Hindlimb muscle (tissue), 1 donor: ENCODE data around the gene PDGFA. TPM values are rescaled to one million over a fixed set of nuclear protein-coding genes. Genes with fewer than 3 reads are reported as not detected.
A peak's percentile ranks its signal among the peaks of the same experiment; 100 is the strongest.

Source experiments
- DNase-seq: peaks from one replicate; pipeline ENCODE4 v3.0.0-alpha.2; 2013
- polyA plus RNA-seq: library from polyadenylated mRNA; unstranded; fragments of 120-200 nt; gene quantifications from one replicate; pipeline ENCODE4 v1.2.1, GENCODE V29; 2013; ENCODE audit not compliant: insufficient read length

Gene PDGFA
- polyA plus RNA-seq, 1 donor = 33.2 TPM

GRCh38 chr7:536231-536630 is 16.6 kb upstream of the PDGFA start:
- no peak for DNase-seq

- DNase-seq = no peak
Measured at GRCh38 chr7:534959-535358, 15.3 kb upstream of the PDGFA start.

- DNase-seq = no peak
Measured at GRCh38 chr7:534075-534474, 14.4 kb upstream of the PDGFA start.

- no peak for DNase-seq
Measured at GRCh38 chr7:533266-533665, 13.6 kb upstream of the PDGFA start.

- DNase-seq = no peak
Measured at GRCh38 chr7:532379-533143, 12.9 kb upstream of the PDGFA start.

- DNase-seq = no peak
Measured at GRCh38 chr7:531777-532176, 12.1 kb upstream of the PDGFA start.

- DNase-seq = no peak
Measured at GRCh38 chr7:528451-528850, 8.8 kb upstream of the PDGFA start.

GRCh38 chr7:527723-528122 is 8.1 kb upstream of the PDGFA start:
- no peak for DNase-seq

GRCh38 chr7:526460-527034 is 6.9 kb upstream of the PDGFA start:
- no peak for DNase-seq

- no peak for DNase-seq
Measured at GRCh38 chr7:525740-526139, 6.1 kb upstream of the PDGFA start.

GRCh38 chr7:524800-525199 is 5.2 kb upstream of the PDGFA start:
- no peak for DNase-seq

GRCh38 chr7:523347-524336 is 4.0 kb upstream of the PDGFA start:
- DNase-seq = no peak

GRCh38 chr7:522951-523314 is 3.3 kb upstream of the PDGFA start:
- DNase-seq = no peak

GRCh38 chr7:522071-522950 is 2.7 kb upstream of the PDGFA start:
- no peak for DNase-seq

- peak; percentile 72 for DNase-seq
Measured at GRCh38 chr7:521221-522070, 1.8 kb upstream of the PDGFA start.

GRCh38 chr7:520503-521161 is 986 bp upstream of the PDGFA start:
- DNase-seq = no peak

- DNase-seq = peak; percentile 57
Measured at GRCh38 chr7:518630-519483, 789 bp downstream of the PDGFA start.

GRCh38 chr7:517774-518629 is 1.6 kb downstream of the PDGFA start:
- DNase-seq = peak; percentile 51
